H9 (cell line): ENCODE results near the gene RIMS1. TPM values are rescaled to one million over a fixed set of nuclear protein-coding genes. Genes with fewer than 3 reads are reported as not detected.
A peak's percentile ranks its signal among the peaks of the same experiment; 100 is the strongest.

Experiments
- DNase-seq: peaks from one replicate; pipeline ENCODE4 v3.0.0-alpha.2; 2017
- H2AFZ ChIP-seq: one replicate; pipeline ENCODE4 v1.6.1; 2013; ENCODE audit warnings: mild to moderate bottlenecking, low read length, control low read depth, moderate library complexity
- H2AK5ac ChIP-seq: 2 replicates; pipeline ENCODE4 v1.6.1; 2013; ENCODE audit warnings: low read length, control low read depth, mixed read lengths; ENCODE audit not compliant: insufficient read length
- H2BK120ac ChIP-seq: one replicate; pipeline ENCODE4 v1.6.1; 2013; ENCODE audit warnings: low read depth, mild to moderate bottlenecking, low read length, control low read depth, inconsistent platforms; ENCODE audit not compliant: poor library complexity, severe bottlenecking
- H2BK12ac ChIP-seq: 2 replicates; pipeline ENCODE4 v1.6.1; 2013; ENCODE audit warnings: low read length, control low read depth, mixed read lengths, low read depth; ENCODE audit not compliant: insufficient read length
- H2BK15ac ChIP-seq: 2 replicates; pipeline ENCODE4 v1.6.1; 2013; ENCODE audit warnings: low read depth, low read length, control low read depth
- H2BK20ac ChIP-seq: one replicate; pipeline ENCODE4 v1.6.1; 2013; ENCODE audit warnings: low read depth, mild to moderate bottlenecking, low read length, control low read depth, inconsistent platforms; ENCODE audit not compliant: poor library complexity, severe bottlenecking
- H2BK5ac ChIP-seq: 2 replicates; pipeline ENCODE4 v1.6.1; 2013; ENCODE audit warnings: low read length, control low read depth, mixed read lengths; ENCODE audit not compliant: insufficient read length
- H3K14ac ChIP-seq: 2 replicates; pipeline ENCODE4 v1.6.1; 2013; ENCODE audit warnings: low read length, control low read depth; ENCODE audit not compliant: insufficient read depth
- H3K18ac ChIP-seq: 2 replicates; pipeline ENCODE4 v1.6.1; 2013; ENCODE audit warnings: low read depth, mild to moderate bottlenecking, mixed read lengths, low read length, control low read depth; ENCODE audit not compliant: insufficient read length
- H3K23ac ChIP-seq: 2 replicates; pipeline ENCODE4 v1.6.1; 2013; ENCODE audit warnings: low read length, control low read depth, mixed read lengths, low read depth; ENCODE audit not compliant: insufficient read length
- H3K23me2 ChIP-seq: 2 replicates; pipeline ENCODE4 v1.6.1; 2013; ENCODE audit warnings: low read depth, mild to moderate bottlenecking, mixed read lengths, low read length, control low read depth; ENCODE audit not compliant: insufficient read length, poor library complexity, severe bottlenecking
- H3K27ac ChIP-seq: 2 replicates; pipeline ENCODE4 v1.5.1; 2013; ENCODE audit warnings: low read length, control low read depth, mixed read lengths, low read depth; ENCODE audit not compliant: insufficient read length
- H3K27me3 ChIP-seq: 2 replicates; pipeline ENCODE4 v1.6.1; 2013; ENCODE audit warnings: low read length, control low read depth, inconsistent platforms; ENCODE audit not compliant: insufficient read depth
- H3K4ac ChIP-seq: 2 replicates; pipeline ENCODE4 v1.6.1; 2013; ENCODE audit warnings: low read depth, mild to moderate bottlenecking, control low read depth, inconsistent platforms, low read length, moderate library complexity
- H3K4me1 ChIP-seq: 2 replicates; pipeline ENCODE4 v1.6.1; 2013; ENCODE audit warnings: low read length, control low read depth, inconsistent platforms; ENCODE audit not compliant: insufficient read depth
- H3K4me2 ChIP-seq: 2 replicates; pipeline ENCODE4 v1.6.1; 2013; ENCODE audit warnings: low read length, control low read depth, mixed read lengths; ENCODE audit not compliant: insufficient read length, insufficient read depth
- H3K56ac ChIP-seq: 2 replicates; pipeline ENCODE4 v1.6.1; 2013; ENCODE audit warnings: low read depth, mild to moderate bottlenecking, mixed read lengths, low read length, control low read depth; ENCODE audit not compliant: insufficient read length
- H3K79me1 ChIP-seq: 2 replicates; pipeline ENCODE4 v1.6.1; 2013; ENCODE audit warnings: low read depth, mild to moderate bottlenecking, moderate library complexity, low read length, control low read depth, inconsistent platforms; ENCODE audit not compliant: insufficient read depth, poor library complexity, severe bottlenecking
- H3K79me2 ChIP-seq: 2 replicates; pipeline ENCODE4 v1.6.1; 2013; ENCODE audit warnings: low read length, control low read depth, inconsistent platforms; ENCODE audit not compliant: insufficient read depth
- H3K9ac ChIP-seq: 2 replicates; pipeline ENCODE4 v1.6.1; 2013; ENCODE audit warnings: low read length, control low read depth, mixed read lengths; ENCODE audit not compliant: insufficient read length; ENCODE audit errors: extremely low read depth
- H3K9me3 ChIP-seq: one replicate; pipeline ENCODE4 v1.6.1; 2013; ENCODE audit warnings: low read depth, low read length, inconsistent platforms; ENCODE audit not compliant: control insufficient read depth
- H3T11ph ChIP-seq: one replicate; pipeline ENCODE4 v1.6.1; 2013; ENCODE audit warnings: mild to moderate bottlenecking, low read length, control low read depth, inconsistent platforms
- H4K20me1 ChIP-seq: one replicate; pipeline ENCODE4 v1.6.1; 2013; ENCODE audit not compliant: control insufficient read depth, insufficient read length, insufficient read depth
- H4K5ac ChIP-seq: 2 replicates; pipeline ENCODE4 v1.6.1; 2013; ENCODE audit warnings: low read depth, mild to moderate bottlenecking, mixed read lengths, low read length, control low read depth; ENCODE audit not compliant: insufficient read length
- H4K8ac ChIP-seq: replicated peaks from 2 replicates; pipeline ENCODE4 v1.6.1; 2013; ENCODE audit warnings: low read length, control low read depth, mixed read lengths, low read depth; ENCODE audit not compliant: insufficient read length
- H4K91ac ChIP-seq: 2 replicates; pipeline ENCODE4 v1.6.1; 2013; ENCODE audit warnings: low read depth, mild to moderate bottlenecking, moderate library complexity, mixed read lengths, low read length, control low read depth; ENCODE audit not compliant: insufficient read length
- H3K27ac Mint-ChIP-seq, 3 experiments: 2 replicates in 2 of 3; 3 replicates in 1 of 3; pipeline ENCODE4 v1.8.0; 2020 to 2021; ENCODE audit warnings: mixed read lengths in 3 of 3, mild to moderate bottlenecking in 1 of 3, moderate library complexity in 1 of 3
- H3K27me3 Mint-ChIP-seq: 2 replicates; pipeline ENCODE4 v1.8.0; 2021; ENCODE audit warnings: low read depth, mild to moderate bottlenecking, moderate library complexity, mixed read lengths
- H3K36me3 Mint-ChIP-seq, 3 experiments: 2 replicates in 2 of 3; 3 replicates in 1 of 3; pipeline ENCODE4 v1.8.0; 2020 to 2021; ENCODE audit warnings: low read depth in 3 of 3, mixed read lengths in 3 of 3; ENCODE audit not compliant: insufficient read depth in 1 of 3
- H3K4me1 Mint-ChIP-seq, 2 experiments: 2 replicates each; pipeline ENCODE4 v1.8.0; 2020; ENCODE audit warnings: mixed read lengths in 2 of 2
- H3K4me3 Mint-ChIP-seq, 2 experiments: 2 replicates in 1 of 2; 3 replicates in 1 of 2; pipeline ENCODE4 v1.8.0; 2020 to 2021; ENCODE audit warnings: mild to moderate bottlenecking in 2 of 2, mixed read lengths in 2 of 2, moderate library complexity in 1 of 2
- H3K9me3 Mint-ChIP-seq, 2 experiments: 2 replicates in 1 of 2; 3 replicates in 1 of 2; pipeline ENCODE4 v1.8.0; 2020; ENCODE audit warnings: mild to moderate bottlenecking in 2 of 2, mixed read lengths in 2 of 2, moderate library complexity in 1 of 2
- total RNA-seq: library from RNA; stranded (reverse); gene quantifications from 2 replicates; pipeline ENCODE4 v1.2.1, GENCODE V29; 2021
- TF ChIP-seq, protein P1 (sequence below): fragments of 200-600 bp; sonication (generic); conservative IDR thresholded peaks from 3 replicates; pipeline ENCODE4 v1.8.0; 2021; ENCODE audit warnings: antibody characterized with exemption, mild to moderate bottlenecking

The RIMS1 gene
- total RNA-seq, 1 experiment from 2014 or later = 0.83 TPM

DNA sequence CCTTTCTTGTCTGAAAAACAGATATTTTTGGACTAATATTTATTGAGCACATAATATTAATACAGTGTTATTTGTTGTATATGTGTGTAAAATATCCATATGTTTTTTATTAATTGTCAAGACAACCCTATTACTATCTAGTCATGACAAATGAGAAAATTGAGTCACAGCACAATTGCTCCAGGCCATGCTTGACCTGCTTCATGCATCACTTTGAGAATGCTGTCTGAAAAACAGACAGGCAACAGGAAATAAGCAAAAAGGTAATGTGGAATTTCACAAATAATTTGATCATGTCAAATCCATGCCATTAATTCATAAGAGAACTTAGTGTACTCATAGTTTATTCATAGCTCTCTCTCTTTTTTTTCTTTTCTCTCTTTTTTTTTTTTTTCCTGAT, 246.5 kb downstream of the RIMS1 start:
- Histone ChIP-seq H3K9me3 (no peaks in the 10 kb centered on the region), H2BK5ac (no peak overlapping the region), H2BK120ac (no peak overlapping the region), H2AK5ac (no peak overlapping the region), H3K14ac (no peak overlapping the region), H3K56ac (no peak overlapping the region), H3K9ac (no peak overlapping the region), H4K8ac (no peak overlapping the region), H3K4me1 (no peaks in the 10 kb centered on the region), H3K18ac (no peak overlapping the region), H3T11ph (no peak overlapping the region), H3K79me1 (no peaks in the 10 kb centered on the region), H4K5ac (no peak overlapping the region), H3K4ac (no peak overlapping the region), H4K20me1 (no peaks in the 10 kb centered on the region), H3K23ac (no peak overlapping the region), H3K23me2 (no peaks in the 10 kb centered on the region), H2BK15ac (no peak overlapping the region), H2BK12ac (no peak overlapping the region), H4K91ac (no peak overlapping the region), H2AFZ (no peak overlapping the region), H3K27ac (no peak overlapping the region), H2BK20ac (no peak overlapping the region), H3K27me3 (no peaks in the 10 kb centered on the region), H3K79me2 (no peaks in the 10 kb centered on the region), H3K4me2 (no peak overlapping the region)
- H3K9me3 Mint-ChIP-seq = no peaks in the 10 kb centered on the region
- no peak for DNase-seq
- H3K27me3 Mint-ChIP-seq = peaks cover 17% of the 10 kb centered on the region
- H3K4me1 Mint-ChIP-seq = peaks cover 11 to 12% of the 10 kb centered on the region in 2 experiments
- H3K4me3 Mint-ChIP-seq = no peak overlapping the region
- H3K36me3 Mint-ChIP-seq = no peaks in the 10 kb centered on the region
- TF ChIP-seq, protein P1, sequence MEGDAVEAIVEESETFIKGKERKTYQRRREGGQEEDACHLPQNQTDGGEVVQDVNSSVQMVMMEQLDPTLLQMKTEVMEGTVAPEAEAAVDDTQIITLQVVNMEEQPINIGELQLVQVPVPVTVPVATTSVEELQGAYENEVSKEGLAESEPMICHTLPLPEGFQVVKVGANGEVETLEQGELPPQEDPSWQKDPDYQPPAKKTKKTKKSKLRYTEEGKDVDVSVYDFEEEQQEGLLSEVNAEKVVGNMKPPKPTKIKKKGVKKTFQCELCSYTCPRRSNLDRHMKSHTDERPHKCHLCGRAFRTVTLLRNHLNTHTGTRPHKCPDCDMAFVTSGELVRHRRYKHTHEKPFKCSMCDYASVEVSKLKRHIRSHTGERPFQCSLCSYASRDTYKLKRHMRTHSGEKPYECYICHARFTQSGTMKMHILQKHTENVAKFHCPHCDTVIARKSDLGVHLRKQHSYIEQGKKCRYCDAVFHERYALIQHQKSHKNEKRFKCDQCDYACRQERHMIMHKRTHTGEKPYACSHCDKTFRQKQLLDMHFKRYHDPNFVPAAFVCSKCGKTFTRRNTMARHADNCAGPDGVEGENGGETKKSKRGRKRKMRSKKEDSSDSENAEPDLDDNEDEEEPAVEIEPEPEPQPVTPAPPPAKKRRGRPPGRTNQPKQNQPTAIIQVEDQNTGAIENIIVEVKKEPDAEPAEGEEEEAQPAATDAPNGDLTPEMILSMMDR = no peak
- H3K27ac Mint-ChIP-seq = peak overlapping the region in 1 of 3 experiments; percentile 58; a peak in 2 of 7 replicates
